Neural crest cell (in vitro differentiated cells): ENCODE results near the gene ZSCAN18. TPM values are rescaled to one million over a fixed set of nuclear protein-coding genes. Genes with fewer than 3 reads are reported as not detected.

Source experiments
- DNase-seq: peaks from one replicate; pipeline ENCODE4 v3.0.0; 2021; ENCODE audit warnings: low read depth, mixed read lengths, low spot score
- H3K27ac Mint-ChIP-seq: one replicate; pipeline ENCODE4 v1.8.0; 2021; ENCODE audit warnings: mild to moderate bottlenecking, mixed read lengths; ENCODE audit not compliant: unreplicated experiment
- H3K27me3 Mint-ChIP-seq: 2 replicates; pipeline ENCODE4 v1.8.0; 2021; ENCODE audit warnings: low read depth, mild to moderate bottlenecking, mixed read lengths
- H3K36me3 Mint-ChIP-seq: 2 replicates; pipeline ENCODE4 v1.8.0; 2021; ENCODE audit warnings: low read depth, mild to moderate bottlenecking, mixed read lengths
- H3K4me1 Mint-ChIP-seq: 2 replicates; pipeline ENCODE4 v1.8.0; 2021; ENCODE audit warnings: mixed read lengths
- H3K4me3 Mint-ChIP-seq: one replicate; pipeline ENCODE4 v1.8.0; 2021; ENCODE audit warnings: mild to moderate bottlenecking, mixed read lengths
- H3K9me3 Mint-ChIP-seq: 2 replicates; pipeline ENCODE4 v1.8.0; 2021; ENCODE audit warnings: mixed read lengths
- CTCF ChIP-seq: fragments of 200-600 bp; sonication (generic); conservative IDR thresholded peaks from 2 replicates; pipeline ENCODE4 v1.5.0; 2021; ENCODE audit warnings: antibody characterized with exemption, mild to moderate bottlenecking
- total RNA-seq: library from RNA; stranded (reverse); gene quantifications from 2 replicates; pipeline ENCODE4 v1.2.1, GENCODE V29; 2021

ZSCAN18 gene
- total RNA-seq, 1 donor from 2014 or later = 56.6 TPM

- peaks cover 13% of the 10 kb centered on the region for H3K4me1 Mint-ChIP-seq
- H3K4me3 Mint-ChIP-seq = peak overlapping the region; percentile 93
- peaks cover under 1% of the 10 kb centered on the region for H3K27me3 Mint-ChIP-seq
- no peak overlapping the region for H3K27ac Mint-ChIP-seq
- H3K9me3 Mint-ChIP-seq = peaks cover 13% of the 10 kb centered on the region
- no peak for TF ChIP-seq CTCF
- DNase-seq = no peak
- H3K36me3 Mint-ChIP-seq = peaks cover 19% of the 10 kb centered on the region
These were observed 63.6 kb downstream of the ZSCAN18 start for GRCh38 chr19:58034477-58034793.

Other genes starting within 250 kb of the ZSCAN18 start
- gene ZNF587, start 248.4 kb downstream of the ZSCAN18 start, total RNA-seq = 45.4 and 46.1 TPM in 2 replicates
- 44.3 and 45.4 TPM in 2 replicates for gene ZNF814, start 209.2 kb downstream of the ZSCAN18 start, total RNA-seq
- 22.3 and 23.3 TPM in 2 replicates for gene ZNF417, start 181.6 kb downstream of the ZSCAN18 start, total RNA-seq
- 21.7 and 30.4 TPM in 2 replicates for gene ZNF418, start 162.8 kb downstream of the ZSCAN18 start, total RNA-seq
- gene ZNF256, start 150.5 kb downstream of the ZSCAN18 start, total RNA-seq = 11.3 and 12.6 TPM in 2 replicates
- gene C19orf18, start 123.7 kb downstream of the ZSCAN18 start, total RNA-seq = 1.2 and 1.5 TPM in 2 replicates
- gene ZNF606, start 95.4 kb downstream of the ZSCAN18 start, total RNA-seq = 38.1 and 41.5 TPM in 2 replicates
- gene ZSCAN1, start 64.2 kb downstream of the ZSCAN18 start, total RNA-seq = 7.1 and 7.6 TPM in 2 replicates
- 6.0 and 6.3 TPM in 2 replicates for gene ZNF135, start 38.9 kb downstream of the ZSCAN18 start, total RNA-seq
- 13.0 and 14.0 TPM in 2 replicates for gene ZNF329, start 52.6 kb upstream of the ZSCAN18 start, total RNA-seq
- 25.6 and 26.8 TPM in 2 replicates for gene ZNF274, start 84.8 kb upstream of the ZSCAN18 start, total RNA-seq
- gene ZNF544, start 130.7 kb upstream of the ZSCAN18 start, total RNA-seq = 47.4 and 56.1 TPM in 2 replicates
- gene ZNF8, start 180.7 kb upstream of the ZSCAN18 start, total RNA-seq = 20.0 and 20.5 TPM in 2 replicates
- gene ERVK3-1, start 207.1 kb upstream of the ZSCAN18 start, total RNA-seq = 46.4 and 47.6 TPM in 2 replicates
- 6.2 and 6.3 TPM in 2 replicates for gene ZSCAN22, start 228.8 kb upstream of the ZSCAN18 start, total RNA-seq